K562 (cell line): ENCODE data around the gene FMNL3. TPM values are rescaled to one million over a fixed set of nuclear protein-coding genes. Genes with fewer than 3 reads are reported as not detected.

ENCODE experiments used
- GABPB2 ChIP-seq: fragments of 250-450 bp; sonication (Bioruptor Pico); conservative IDR thresholded peaks from 2 replicates; pipeline ENCODE4 v1.5.1; 2021; ENCODE audit warnings: mild to moderate bottlenecking
- KAT8 ChIP-seq: fragments of 450-650 bp; IDR thresholded peaks from 2 replicates; pipeline ENCODE4 v1.6.1; 2016; ENCODE audit warnings: low read depth, mild to moderate bottlenecking
- TAF7 ChIP-seq: fragments of 450-650 bp; IDR thresholded peaks from 2 replicates; pipeline ENCODE4 v1.6.1; 2016; ENCODE audit warnings: missing genetic modification characterization, missing compliant biosample characterization
- ZNF407 ChIP-seq: fragments of 450-650 bp; IDR thresholded peaks from 2 replicates; pipeline ENCODE4 v1.6.1; 2016; ENCODE audit warnings: low read depth
- polyA plus RNA-seq, 8 experiments: library from polyadenylated mRNA; depleted of rRNA in 4 of 8; stranded (reverse) in 5 of 8; unstranded in 3 of 8; fragments of >200 nt; fragmentation: Nextera tagmentation in 2 of 8; fragmentation: Illumina TruSeq in 1 of 8; extraction: Ambion mirVana in 2 of 8; extraction: Trizol in 1 of 8; gene quantifications; 2 replicates each; pipeline versions ENCODE4 v1.2.1 to v1.2.3, GENCODE V29; 2011 to 2014; ENCODE audit warnings: inconsistent platforms in 1 of 8, missing spikeins in 1 of 8
- total RNA-seq, 7 experiments: library from RNA; depleted of rRNA in 6 of 7; stranded (reverse); fragments of >200 nt in 6 of 7; fragmentation: Illumina TruSeq in 2 of 7; extraction: Trizol in 2 of 7; gene quantifications; 2 replicates each; pipeline versions ENCODE4 v1.2.1 to v1.2.3, GENCODE V29; 2011 to 2021; ENCODE audit warnings: low replicate concordance in 1 of 7

FMNL3 gene
- total and polyA plus RNA-seq, 9 of the 15 experiments (the other 6 are each of a cell fraction or from before 2014, with no cell fraction given): 0.49 to 14.4 (median 6.8) TPM

- TF ChIP-seq ZNF407: no peak
- TF ChIP-seq KAT8: no peak
- TF ChIP-seq TAF7 (tag): no peak
- TF ChIP-seq GABPB2: no peak
Measured at GRCh38 chr12:49647827-49648711, 59.1 kb downstream of the FMNL3 start (continued).
